ENCODE results near the gene B4GALNT3.

The B4GALNT3 gene

DNA sequence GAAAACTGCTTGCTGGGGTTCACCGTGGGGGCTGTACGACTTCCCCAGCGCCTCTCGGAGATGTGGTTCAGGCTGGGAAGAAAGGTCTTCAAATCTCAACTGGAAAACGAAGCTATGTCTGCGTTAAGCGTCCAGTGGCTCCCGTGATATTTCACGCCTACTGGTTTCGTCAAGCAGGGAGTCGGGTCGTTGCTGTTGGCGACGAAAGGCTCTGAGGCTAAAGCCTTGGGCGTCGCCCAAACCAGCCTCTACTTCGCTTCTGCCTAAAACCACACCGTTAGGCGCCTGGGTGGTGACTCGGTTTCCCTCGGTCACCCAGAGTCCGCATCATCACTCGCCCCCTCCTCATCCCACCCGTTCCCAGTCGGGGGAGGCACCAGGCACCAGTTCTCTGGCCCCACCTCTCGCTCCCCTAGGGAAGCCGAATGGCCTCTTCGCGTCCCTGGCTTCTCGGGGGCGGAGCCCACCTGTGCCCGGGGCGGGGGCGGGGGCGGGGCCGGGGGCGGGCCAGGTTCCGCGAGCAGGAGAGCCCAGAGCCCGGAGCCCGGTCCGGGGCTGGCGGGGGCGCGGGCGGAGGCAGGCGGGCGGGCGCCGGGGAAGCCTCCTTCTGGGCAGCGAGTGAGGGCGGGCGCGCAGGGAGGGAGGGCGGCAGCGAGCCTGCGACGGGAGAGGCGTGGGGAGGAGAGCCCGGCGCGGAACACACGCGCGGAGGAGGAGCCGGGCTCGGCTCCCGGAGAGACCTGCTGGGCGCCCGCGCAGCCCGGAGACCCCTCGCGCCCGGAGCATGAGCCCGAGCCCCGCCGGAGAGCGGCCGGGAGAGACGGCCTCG lies at the start of gene B4GALNT3:
Gene B4GALNT3, plus strand, starts transcription at position 510 of the 829 bp plus-strand sequence. CDS start 438 bp downstream, outside the sequence.
- TF ChIP-seq CTCF (IDR thresholded peaks at IDR 0.05; ENCODE audit: low read length) (no peak), EZH2 (IDR thresholded peaks at IDR 0.05; ENCODE audit: borderline replicate concordance, low read length) (no peak)
- Histone ChIP-seq H3K27me3 (ENCODE audit: insufficient read depth, low read length) (peaks cover 21% of the 10 kb centered on the region), H3K4me3 (ENCODE audit: low read depth, low read length, poor library complexity, severe bottlenecking) (peak within 1 kb of the TSS; percentile 63), H3K9me2 (ENCODE audit: low read depth, low read length) (no peaks in the 10 kb centered on the region), H2AFZ (ENCODE audit: low read length) (no peak within 1 kb of the TSS), H3K9ac (ENCODE audit: low read length) (no peak within 1 kb of the TSS), H3F3A (ENCODE audit: insufficient read depth, low read length) (no peaks in the 10 kb centered on the region; the same call in 1 of the 2 replicates), H3K79me2 (ENCODE audit: insufficient read depth, low read length) (no peaks in the 10 kb centered on the region), H3K9me3 (ENCODE audit: low read length) (no peaks in the 10 kb centered on the region), H3K36me3 (ENCODE audit: insufficient read depth, low read length) (no peaks in the 10 kb centered on the region), H3K4me1 (ENCODE audit: insufficient read depth, low read length, severe bottlenecking) (peaks cover 14% of the 10 kb centered on the region), H3K4me2 (ENCODE audit: low read length) (peak within 1 kb of the TSS; percentile 93), H3K27ac (ENCODE audit: low read depth, low read length, poor library complexity, severe bottlenecking) (no peak within 1 kb of the TSS), H4K20me1 (ENCODE audit: insufficient read depth, low read length) (no peaks in the 10 kb centered on the region)

GRCh38 chr12:414859-415258 lies 44.9 kb upstream of the B4GALNT3 start:
- no peak overlapping the region for H3K27ac ChIP-seq (ENCODE audit: low read depth, low read length, poor library complexity, severe bottlenecking)
- no peak for TF ChIP-seq EZH2 (IDR thresholded peaks at IDR 0.05; ENCODE audit: borderline replicate concordance, low read length)
- TF ChIP-seq CTCF (IDR thresholded peaks at IDR 0.05; ENCODE audit: low read length): no peak
- no peaks in the 10 kb centered on the region for H3F3A ChIP-seq (ENCODE audit: insufficient read depth, low read length)
- H2AFZ ChIP-seq (ENCODE audit: low read length): no peak overlapping the region
- no peak overlapping the region for H3K9ac ChIP-seq (ENCODE audit: low read length)
- no peaks in the 10 kb centered on the region for H3K9me3 ChIP-seq (ENCODE audit: low read length)
- peaks cover 62% of the 10 kb centered on the region for H3K36me3 ChIP-seq (ENCODE audit: insufficient read depth, low read length)
- H3K79me2 ChIP-seq (ENCODE audit: insufficient read depth, low read length): no peaks in the 10 kb centered on the region
- no peak overlapping the region for H3K4me2 ChIP-seq (ENCODE audit: low read length)
- no peaks in the 10 kb centered on the region for H3K27me3 ChIP-seq (ENCODE audit: insufficient read depth, low read length)
- no peaks in the 10 kb centered on the region for H4K20me1 ChIP-seq (ENCODE audit: insufficient read depth, low read length)
- no peaks in the 10 kb centered on the region for H3K4me1 ChIP-seq (ENCODE audit: insufficient read depth, low read length, severe bottlenecking)
- H3K9me2 ChIP-seq (ENCODE audit: low read depth, low read length): no peaks in the 10 kb centered on the region
- no peak overlapping the region for H3K4me3 ChIP-seq (ENCODE audit: low read depth, low read length, poor library complexity, severe bottlenecking)

GRCh38 chr12:418432-418831 lies 41.3 kb upstream of the B4GALNT3 start:
- no peak for TF ChIP-seq CTCF (IDR thresholded peaks at IDR 0.05; ENCODE audit: low read length)
- no peak for TF ChIP-seq EZH2 (IDR thresholded peaks at IDR 0.05; ENCODE audit: borderline replicate concordance, low read length)
- H3K4me3 ChIP-seq (ENCODE audit: low read depth, low read length, poor library complexity, severe bottlenecking): no peak overlapping the region
- H4K20me1 ChIP-seq (ENCODE audit: insufficient read depth, low read length): no peaks in the 10 kb centered on the region
- H3K9me2 ChIP-seq (ENCODE audit: low read depth, low read length): no peaks in the 10 kb centered on the region
- no peaks in the 10 kb centered on the region for H3K27me3 ChIP-seq (ENCODE audit: insufficient read depth, low read length)
- no peak overlapping the region for H3K27ac ChIP-seq (ENCODE audit: low read depth, low read length, poor library complexity, severe bottlenecking)
- H3K4me1 ChIP-seq (ENCODE audit: insufficient read depth, low read length, severe bottlenecking): no peaks in the 10 kb centered on the region
- no peak overlapping the region for H2AFZ ChIP-seq (ENCODE audit: low read length)
- H3K4me2 ChIP-seq (ENCODE audit: low read length): no peak overlapping the region
- no peak overlapping the region for H3K9ac ChIP-seq (ENCODE audit: low read length)
- H3K79me2 ChIP-seq (ENCODE audit: insufficient read depth, low read length): no peaks in the 10 kb centered on the region
- H3K36me3 ChIP-seq (ENCODE audit: insufficient read depth, low read length): peaks cover 52% of the 10 kb centered on the region
- H3K9me3 ChIP-seq (ENCODE audit: low read length): no peaks in the 10 kb centered on the region
- no peaks in the 10 kb centered on the region for H3F3A ChIP-seq (ENCODE audit: insufficient read depth, low read length)

All from OCI-LY1 (cell line).